Panc1 (cell line): ENCODE results near the gene FRMPD4. TPM values are rescaled to one million over a fixed set of nuclear protein-coding genes. Genes with fewer than 3 reads are reported as not detected.
"Not testable (repeated sequence)": the region's sequence is repeated elsewhere in the genome, so short reads cannot be mapped to it uniquely, and the experiment has no call there.

Experiments used
- ATAC-seq: fragments of 200-7000 bp; cut with Tn5 transposase; 2 replicates; pipeline ENCODE4 v1.9.1; 2020; ENCODE audit warnings: mild to moderate bottlenecking, moderate library complexity
- BruUV-seq: library from RNA; stranded (reverse); fragments of 400-500 nt; replicated peaks from 2 replicates; lab custom pipeline; 2021; lab: Mats Ljungman, UMichigan
- CTCF ChIA-PET: fragments of 300-600 bp; sonication (Branson Sonifier 250); formaldehyde crosslinking; loops from one replicate; lab custom pipeline; 2022; ENCODE audit warnings: antibody characterized with exemption; lab: Charles Lee
- POLR2A ChIA-PET: fragments of 300-600 bp; sonication (Branson Sonifier 250); formaldehyde crosslinking; loops from one replicate; lab custom pipeline; 2022; ENCODE audit warnings: antibody characterized with exemption; lab: Charles Lee
- DNase-seq: peaks from one replicate; pipeline ENCODE4 v3.0.0-alpha.2; 2010; ENCODE audit warnings: low read depth, low spot score
- H3K27ac ChIP-seq: 2 replicates; pipeline ENCODE4 v1.5.1; 2011; ENCODE audit warnings: mild to moderate bottlenecking, low read length, inconsistent platforms
- H3K27me3 ChIP-seq: fragments of 200-500 bp; sonication (Bioruptor generic); 2 replicates; pipeline ENCODE4 v1.6.0; 2014; ENCODE audit warnings: low read length, inconsistent platforms; ENCODE audit not compliant: control insufficient read depth, insufficient read depth
- H3K36me3 ChIP-seq: fragments of 200-500 bp; sonication (Bioruptor generic); 2 replicates; pipeline ENCODE4 v1.5.1; 2014; ENCODE audit warnings: inconsistent platforms, mild to moderate bottlenecking, low read length, moderate library complexity; ENCODE audit not compliant: control insufficient read depth, insufficient read depth
- H3K4me1 ChIP-seq: 2 replicates; pipeline ENCODE4 v1.5.1; 2011; ENCODE audit warnings: inconsistent platforms, mild to moderate bottlenecking, low read length, moderate library complexity; ENCODE audit not compliant: control insufficient read depth, insufficient read depth
- H3K4me3 ChIP-seq, 2 experiments: 2 replicates each; pipeline ENCODE4 v1.5.1; 2011 to 2012; ENCODE audit warnings: low read depth in 2 of 2, low read length in 2 of 2, mild to moderate bottlenecking in 2 of 2, inconsistent platforms in 1 of 2, moderate library complexity in 1 of 2
- H3K9me3 ChIP-seq: fragments of 200-500 bp; sonication (Bioruptor generic); 2 replicates; pipeline ENCODE4 v1.5.1; 2014; ENCODE audit warnings: low read depth, mild to moderate bottlenecking, inconsistent platforms, low read length, moderate library complexity; ENCODE audit not compliant: control insufficient read depth, insufficient read depth
- POLR2AphosphoS5 ChIP-seq: IDR thresholded peaks from 2 replicates; pipeline ENCODE4 v1.6.1; 2012; ENCODE audit warnings: mild to moderate bottlenecking, low read depth, low read length, moderate library complexity
- REST ChIP-seq, 2 experiments: IDR thresholded peaks; 2 replicates each; pipeline ENCODE4 v1.6.1; 2011 to 2012; ENCODE audit warnings: low read depth in 2 of 2, control low read depth in 1 of 2, low read length in 1 of 2, mild to moderate bottlenecking in 1 of 2, moderate library complexity in 1 of 2; ENCODE audit not compliant: insufficient read depth in 1 of 2
- SIN3A ChIP-seq: IDR thresholded peaks from 2 replicates; pipeline ENCODE4 v1.6.1; 2012; ENCODE audit warnings: low read depth, mild to moderate bottlenecking, low read length, moderate library complexity, borderline replicate concordance; ENCODE audit not compliant: insufficient read depth
- TCF7L2 ChIP-seq: IDR thresholded peaks from 2 replicates; pipeline ENCODE4 v1.6.1; 2011; ENCODE audit warnings: mild to moderate bottlenecking, low read depth, low read length, inconsistent platforms
- in situ Hi-C: cut with HindIII; loops from 2 replicates; pipeline ENCODE4 v1.10.0; 2016; ENCODE audit warnings: low sequenced_read_pairs, low pct_unique_long_range_greater_than_20kb
- intact Hi-C: fragments of 100-400 bp; cut with micrococcal nuclease; formaldehyde crosslinking; loops from one replicate; pipeline ENCODE4 v1.10.0; 2022; ENCODE audit not compliant: unreplicated experiment
- total RNA-seq: library from RNA; stranded (reverse); gene quantifications from one replicate; pipeline ENCODE4 v1.2.1, GENCODE V29; 2021; ENCODE audit not compliant: unreplicated experiment
- TF ChIP-seq, protein P1 (sequence below): fragments of 450-650 bp; IDR thresholded peaks from 2 replicates; pipeline ENCODE4 v1.5.1; 2017; ENCODE audit warnings: mild to moderate bottlenecking

FRMPD4 gene
- total RNA-seq, 1 experiment from 2014 or later: not detected

DNA sequence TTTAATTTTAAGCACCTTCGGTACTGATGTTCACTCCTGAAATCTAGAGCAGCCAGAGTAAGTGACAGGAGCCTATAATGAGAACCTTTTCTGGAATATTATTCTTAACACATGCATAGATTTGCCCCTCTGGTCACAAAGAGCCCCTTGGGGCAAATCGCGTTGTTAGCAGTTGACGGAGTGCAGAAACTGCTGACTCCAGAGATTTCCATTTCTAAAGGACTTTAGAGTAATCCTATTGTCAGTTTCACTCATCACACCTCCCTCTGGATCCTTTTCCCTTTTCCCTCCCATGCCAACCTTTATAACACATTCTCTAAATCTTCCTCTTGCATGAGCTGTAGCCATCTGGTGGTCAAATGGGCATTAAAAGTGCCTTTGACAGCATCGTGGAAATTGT is 388.0 kb downstream of the FRMPD4 start:
- intact Hi-C loops: no loop called here
- ChIA-PET CTCF (no interaction called here), POLR2A (no interaction called here)

GRCh38 chrX:12538096-12538495 is 399.8 kb downstream of the FRMPD4 start:
- intact Hi-C loops, H3K9me3 ChIP-seq, BruUV-seq, CTCF ChIA-PET, H3K4me1 ChIP-seq, H3K27me3 ChIP-seq, H3K4me3 ChIP-seq, H3K36me3 ChIP-seq, H3K27ac ChIP-seq, DNase-seq, in situ Hi-C loops, ATAC-seq: not testable (repeated sequence)
- POLR2A ChIA-PET: interaction anchor here (0.6 kb wide), 1 partner anchor 49 kb away, joined by 3 read pairs; no protein-coding TSS in a partner anchor

More for the DNA sequence above, 388.0 kb downstream of the FRMPD4 start:
- in situ Hi-C loops: no loop called here
- Histone ChIP-seq H3K27ac (no peak overlapping the region), H3K27me3 (no peaks in the 10 kb centered on the region), H3K9me3 (no peaks in the 10 kb centered on the region), H3K36me3 (no peaks in the 10 kb centered on the region), H3K4me3 (no peak overlapping the region), H3K4me1 (no peaks in the 10 kb centered on the region)
- DNase-seq (no peak), ATAC-seq (no peak)
- BruUV-seq: no TSS peak
- TF ChIP-seq POLR2AphosphoS5: no peak
- no peak for TF ChIP-seq TCF7L2
- TF ChIP-seq SIN3A: no peak
- no peak for TF ChIP-seq REST (IDR thresholded peaks at IDR 0.05; ENCODE audit: insufficient read depth in 1 of 2, low read depth in 2 of 2, low read length in 1 of 2)
- TF ChIP-seq, protein P1, sequence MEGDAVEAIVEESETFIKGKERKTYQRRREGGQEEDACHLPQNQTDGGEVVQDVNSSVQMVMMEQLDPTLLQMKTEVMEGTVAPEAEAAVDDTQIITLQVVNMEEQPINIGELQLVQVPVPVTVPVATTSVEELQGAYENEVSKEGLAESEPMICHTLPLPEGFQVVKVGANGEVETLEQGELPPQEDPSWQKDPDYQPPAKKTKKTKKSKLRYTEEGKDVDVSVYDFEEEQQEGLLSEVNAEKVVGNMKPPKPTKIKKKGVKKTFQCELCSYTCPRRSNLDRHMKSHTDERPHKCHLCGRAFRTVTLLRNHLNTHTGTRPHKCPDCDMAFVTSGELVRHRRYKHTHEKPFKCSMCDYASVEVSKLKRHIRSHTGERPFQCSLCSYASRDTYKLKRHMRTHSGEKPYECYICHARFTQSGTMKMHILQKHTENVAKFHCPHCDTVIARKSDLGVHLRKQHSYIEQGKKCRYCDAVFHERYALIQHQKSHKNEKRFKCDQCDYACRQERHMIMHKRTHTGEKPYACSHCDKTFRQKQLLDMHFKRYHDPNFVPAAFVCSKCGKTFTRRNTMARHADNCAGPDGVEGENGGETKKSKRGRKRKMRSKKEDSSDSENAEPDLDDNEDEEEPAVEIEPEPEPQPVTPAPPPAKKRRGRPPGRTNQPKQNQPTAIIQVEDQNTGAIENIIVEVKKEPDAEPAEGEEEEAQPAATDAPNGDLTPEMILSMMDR: no peak

- H3K4me1 ChIP-seq, H3K9me3 ChIP-seq, H3K27ac ChIP-seq, intact Hi-C loops, H3K36me3 ChIP-seq, ATAC-seq, POLR2A ChIA-PET, BruUV-seq, H3K27me3 ChIP-seq, in situ Hi-C loops, H3K4me3 ChIP-seq, DNase-seq, CTCF ChIA-PET: not testable (repeated sequence)
These were observed 404.0 kb downstream of the FRMPD4 start for GRCh38 chrX:12542251-12542650.
